ENCODE data around the gene ZYG11B.
"Not testable (repeated sequence)": the region's sequence is repeated elsewhere in the genome, so short reads cannot be mapped to it uniquely, and the experiment has no call there.

Gene ZYG11B

GRCh38 chr1:52684545-52684944 lies 41.7 kb upstream of the ZYG11B start:
- no peak overlapping the region for H3K27ac ChIP-seq
- TF ChIP-seq ZFX (IDR thresholded peaks at IDR 0.05) (no peak), CTCF (conservative IDR thresholded peaks at IDR 0.05) (no peak)

DNA sequence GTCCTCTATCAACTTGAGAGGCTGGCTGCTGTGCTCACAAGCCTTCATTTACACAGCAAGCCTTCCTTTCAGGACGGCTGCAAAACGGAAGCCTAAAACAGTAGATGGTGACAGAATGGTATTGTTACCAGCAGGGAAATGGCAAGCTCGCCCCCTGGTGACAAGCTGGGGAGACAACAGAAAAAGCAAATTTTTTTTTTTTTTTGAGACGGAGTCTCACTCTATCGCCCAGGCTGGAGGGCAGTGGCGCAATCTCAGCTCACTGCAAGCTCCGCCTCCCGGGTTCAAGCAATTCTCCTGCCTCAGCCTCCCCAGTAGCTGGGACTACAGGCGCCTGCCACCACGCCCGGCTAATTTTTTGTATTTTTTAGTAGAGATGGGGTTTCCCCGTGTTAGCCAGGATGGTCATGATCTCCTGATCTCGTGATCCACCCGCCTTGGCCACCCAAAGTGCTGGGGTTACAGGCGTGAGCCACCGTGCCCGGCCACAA lies 39.9 kb upstream of the ZYG11B start:
- peak; percentile 94 for TF ChIP-seq CTCF (conservative IDR thresholded peaks at IDR 0.05)
- H3K27ac ChIP-seq = not testable (repeated sequence)

DNA sequence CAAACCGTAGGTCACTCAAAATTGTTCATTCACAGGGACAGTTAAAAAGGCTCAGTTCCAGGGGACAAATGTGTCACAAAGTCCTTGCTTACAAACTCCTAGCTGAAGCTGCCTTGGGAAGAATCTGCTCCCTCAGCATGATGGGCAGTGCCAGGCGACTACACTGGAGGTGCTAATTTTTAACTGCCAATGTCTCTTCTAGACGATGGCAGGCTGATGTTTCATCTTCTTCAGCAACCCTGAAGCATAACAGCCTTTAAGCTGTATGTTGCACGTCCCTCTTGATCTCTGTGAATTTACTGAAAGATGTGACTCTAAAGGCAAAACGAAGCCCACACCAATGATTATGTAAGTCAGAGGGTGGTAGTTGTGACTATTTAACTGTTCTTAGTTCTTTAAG lies 39.4 kb upstream of the ZYG11B start:
- H3K27ac ChIP-seq = no peak overlapping the region
- no peak for TF ChIP-seq CTCF (conservative IDR thresholded peaks at IDR 0.05)
- TF ChIP-seq ZFX (IDR thresholded peaks at IDR 0.05) = no peak

GRCh38 chr1:52691821-52692220 lies 34.4 kb upstream of the ZYG11B start:
- TF ChIP-seq ZFX (IDR thresholded peaks at IDR 0.05) (no peak), CTCF (conservative IDR thresholded peaks at IDR 0.05) (no peak)
- H3K27ac ChIP-seq = no peak overlapping the region

DNA sequence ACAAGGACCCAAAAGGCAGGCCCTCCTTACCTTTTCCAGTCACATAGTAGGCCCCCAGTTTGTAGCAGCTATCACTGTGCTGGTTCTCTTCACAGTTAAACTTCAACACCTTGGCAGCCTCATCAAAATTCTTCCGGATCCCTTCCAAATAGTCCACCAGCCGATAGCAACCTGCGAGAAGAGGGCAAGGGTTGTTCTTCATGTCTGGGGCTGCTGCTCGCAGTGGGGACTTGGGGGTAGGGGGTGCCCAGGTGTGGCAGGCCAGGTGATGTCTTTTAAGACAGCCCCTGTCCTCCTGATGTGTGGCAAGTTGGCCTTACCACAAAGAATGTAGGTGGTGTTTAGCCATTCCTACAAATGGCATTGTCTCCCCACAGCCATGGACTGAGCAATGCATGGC lies 33.6 kb upstream of the ZYG11B start:
- TF ChIP-seq ZFX (IDR thresholded peaks at IDR 0.05) (no peak), CTCF (conservative IDR thresholded peaks at IDR 0.05) (no peak)
- H3K27ac ChIP-seq = no peak overlapping the region

- not testable (repeated sequence) for H3K27ac ChIP-seq
Measured at GRCh38 chr1:52693351-52693750, 32.9 kb upstream of the ZYG11B start.

DNA sequence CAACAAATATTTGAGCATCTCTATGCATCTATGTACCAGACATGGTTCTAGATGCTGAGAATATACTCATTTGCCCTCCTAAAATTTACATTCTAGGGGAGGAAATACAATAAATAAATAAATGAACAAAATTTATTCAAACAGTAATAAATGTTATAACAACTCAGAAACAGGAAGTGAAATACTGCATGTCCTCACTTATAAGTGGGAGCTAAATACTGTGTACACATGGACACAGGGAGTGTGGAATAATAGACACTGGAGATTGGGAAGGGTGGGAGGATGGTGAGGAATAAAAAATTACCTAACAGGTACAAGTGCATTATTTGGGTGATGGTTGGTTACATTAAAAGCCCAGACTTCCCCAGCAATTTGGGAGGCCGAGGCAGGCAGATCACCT lies 32.4 kb upstream of the ZYG11B start:
- H3K27ac ChIP-seq = no peak overlapping the region
- TF ChIP-seq ZFX (IDR thresholded peaks at IDR 0.05) (no peak), CTCF (conservative IDR thresholded peaks at IDR 0.05) (no peak)

- H3K27ac ChIP-seq = no peak overlapping the region
Measured at GRCh38 chr1:52695627-52696026, 30.6 kb upstream of the ZYG11B start.

More at GRCh38 chr1:52695627-52696026, 30.6 kb upstream of the ZYG11B start:
- no peak for TF ChIP-seq CTCF (conservative IDR thresholded peaks at IDR 0.05)
- no peak for TF ChIP-seq ZFX (IDR thresholded peaks at IDR 0.05)

All from C4-2B (cell line).